Loucy (cell line): ENCODE results near the gene PARP3.
"Not testable (repeated sequence)": the region's sequence is repeated elsewhere in the genome, so short reads cannot be mapped to it uniquely, and the experiment has no call there.

Experiments used
- H2AFZ ChIP-seq: fragments of 200-600 bp; sonication (generic); 2 replicates; pipeline ENCODE4 v1.6.0; 2016; ENCODE audit warnings: antibody characterized with exemption, mild to moderate bottlenecking, low read length, moderate library complexity
- H3F3A ChIP-seq: fragments of 200-600 bp; 2 replicates; pipeline ENCODE4 v1.6.0; 2016; ENCODE audit warnings: antibody characterized with exemption, low read depth, mild to moderate bottlenecking
- H3K27me3 ChIP-seq: fragments of 200-600 bp; sonication (generic); 2 replicates; pipeline ENCODE4 v1.6.1; 2014; ENCODE audit warnings: low read length, mild to moderate bottlenecking; ENCODE audit not compliant: insufficient read depth, poor library complexity, severe bottlenecking
- H3K36me3 ChIP-seq: fragments of 200-600 bp; sonication (generic); 2 replicates; pipeline ENCODE4 v1.6.1; 2016; ENCODE audit warnings: low read length; ENCODE audit not compliant: insufficient read depth
- H3K4me1 ChIP-seq: fragments of 200-600 bp; sonication (generic); 2 replicates; pipeline ENCODE4 v1.5.1; 2014; ENCODE audit warnings: low read length, mild to moderate bottlenecking; ENCODE audit not compliant: insufficient read depth, poor library complexity, severe bottlenecking
- H3K4me2 ChIP-seq: fragments of 200-600 bp; sonication (generic); 2 replicates; pipeline ENCODE4 v1.6.0; 2014; ENCODE audit warnings: antibody characterized with exemption, low read length, low read depth, mild to moderate bottlenecking; ENCODE audit not compliant: poor library complexity, severe bottlenecking
- H3K4me3 ChIP-seq: fragments of 200-600 bp; sonication (generic); 2 replicates; pipeline ENCODE4 v1.5.1; 2014; ENCODE audit warnings: low read length, mild to moderate bottlenecking, mixed read lengths; ENCODE audit not compliant: poor library complexity, severe bottlenecking
- H3K79me2 ChIP-seq: fragments of 200-600 bp; sonication (generic); 2 replicates; pipeline ENCODE4 v1.6.1; 2014; ENCODE audit warnings: low read length; ENCODE audit not compliant: insufficient read depth
- H3K9ac ChIP-seq: fragments of 200-600 bp; sonication (generic); 2 replicates; pipeline ENCODE4 v1.6.0; 2014; ENCODE audit warnings: mild to moderate bottlenecking, low read depth, low read length, moderate library complexity; ENCODE audit not compliant: poor library complexity, severe bottlenecking
- H3K9me2 ChIP-seq: fragments of 200-600 bp; sonication (generic); replicated peaks from 2 replicates; pipeline ENCODE4 v1.6.1; 2016; ENCODE audit warnings: low read depth, low read length, mixed read lengths
- H3K9me3 ChIP-seq: fragments of 200-600 bp; sonication (generic); 2 replicates; pipeline ENCODE4 v1.6.1; 2014; ENCODE audit warnings: mild to moderate bottlenecking, antibody characterized with exemption, low read length, low read depth; ENCODE audit not compliant: insufficient read depth
- H4K20me1 ChIP-seq: fragments of 200-600 bp; sonication (generic); 2 replicates; pipeline ENCODE4 v1.6.0; 2014; ENCODE audit warnings: antibody characterized with exemption, low read length, mild to moderate bottlenecking; ENCODE audit not compliant: insufficient read depth, poor library complexity, severe bottlenecking
- EZH2phosphoT487 ChIP-seq: fragments of 200-600 bp; IDR thresholded peaks from 2 replicates; pipeline ENCODE4 v1.6.1; 2018; ENCODE audit warnings: antibody characterized with exemption, mild to moderate bottlenecking, moderate library complexity, borderline replicate concordance
- TF ChIP-seq, protein P1 (sequence below): fragments of 200-600 bp; sonication (generic); conservative IDR thresholded peaks from 2 replicates; pipeline ENCODE4 v1.5.1; 2014; ENCODE audit warnings: mild to moderate bottlenecking, antibody characterized with exemption, low read length

The PARP3 gene

GRCh38 chr3:51992017-51992682 is 50.0 kb downstream of the PARP3 start:
- TF ChIP-seq EZH2phosphoT487, result no peak
- TF ChIP-seq, protein P1, sequence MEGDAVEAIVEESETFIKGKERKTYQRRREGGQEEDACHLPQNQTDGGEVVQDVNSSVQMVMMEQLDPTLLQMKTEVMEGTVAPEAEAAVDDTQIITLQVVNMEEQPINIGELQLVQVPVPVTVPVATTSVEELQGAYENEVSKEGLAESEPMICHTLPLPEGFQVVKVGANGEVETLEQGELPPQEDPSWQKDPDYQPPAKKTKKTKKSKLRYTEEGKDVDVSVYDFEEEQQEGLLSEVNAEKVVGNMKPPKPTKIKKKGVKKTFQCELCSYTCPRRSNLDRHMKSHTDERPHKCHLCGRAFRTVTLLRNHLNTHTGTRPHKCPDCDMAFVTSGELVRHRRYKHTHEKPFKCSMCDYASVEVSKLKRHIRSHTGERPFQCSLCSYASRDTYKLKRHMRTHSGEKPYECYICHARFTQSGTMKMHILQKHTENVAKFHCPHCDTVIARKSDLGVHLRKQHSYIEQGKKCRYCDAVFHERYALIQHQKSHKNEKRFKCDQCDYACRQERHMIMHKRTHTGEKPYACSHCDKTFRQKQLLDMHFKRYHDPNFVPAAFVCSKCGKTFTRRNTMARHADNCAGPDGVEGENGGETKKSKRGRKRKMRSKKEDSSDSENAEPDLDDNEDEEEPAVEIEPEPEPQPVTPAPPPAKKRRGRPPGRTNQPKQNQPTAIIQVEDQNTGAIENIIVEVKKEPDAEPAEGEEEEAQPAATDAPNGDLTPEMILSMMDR, result no peak
- Histone ChIP-seq H3K9me2 (no peaks in the 10 kb centered on the region), H3K27me3 (peaks cover 10% of the 10 kb centered on the region), H2AFZ (no peak overlapping the region), H3K79me2 (peaks cover 46% of the 10 kb centered on the region), H3K4me1 (peaks cover 28% of the 10 kb centered on the region), H3K4me3 (peak overlapping the region; percentile 45), H3K9me3 (no peaks in the 10 kb centered on the region), H3F3A (no peaks in the 10 kb centered on the region), H3K9ac (peak overlapping the region; percentile 99), H3K36me3 (peaks cover 28% of the 10 kb centered on the region; the same call in 1 of the 2 replicates), H4K20me1 (peaks cover 43% of the 10 kb centered on the region), H3K4me2 (peak overlapping the region; percentile 100)

DNA sequence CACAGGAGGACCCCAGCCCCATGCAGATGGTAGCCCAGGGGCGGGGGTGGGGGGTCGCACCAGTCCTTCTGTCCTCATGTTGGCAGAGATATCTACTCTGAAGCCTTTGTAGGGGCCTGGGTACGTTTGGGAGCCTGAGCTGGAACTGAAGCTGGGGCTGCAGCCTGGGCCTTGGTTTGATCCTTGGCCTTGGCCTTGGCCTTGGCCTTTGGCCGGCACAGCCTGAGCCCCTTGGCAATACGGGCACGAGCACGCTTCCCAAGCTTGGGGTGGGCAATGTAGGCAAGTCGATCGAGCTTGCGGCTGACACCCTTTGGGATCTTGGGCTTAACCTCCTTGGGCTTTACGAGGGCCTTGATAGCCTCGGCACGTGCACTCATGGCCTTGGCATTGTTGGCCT is 51.5 kb downstream of the PARP3 start:
- peaks cover 10% of the 10 kb centered on the region for H3K27me3 ChIP-seq
- peak overlapping the region; percentile 100 for H3K4me2 ChIP-seq
- H3K36me3 ChIP-seq, result peaks cover 28% of the 10 kb centered on the region; the same call in 1 of the 2 replicates
- peak overlapping the region; percentile 98 for H3K4me3 ChIP-seq
- H3K9ac ChIP-seq, result peak overlapping the region; percentile 99
- H3K4me1 ChIP-seq, result peaks cover 28% of the 10 kb centered on the region
- not testable (repeated sequence) for H2AFZ ChIP-seq, H3K9me3 ChIP-seq, H3F3A ChIP-seq, H3K9me2 ChIP-seq
- H3K79me2 ChIP-seq, result peaks cover 46% of the 10 kb centered on the region
- peaks cover 43% of the 10 kb centered on the region for H4K20me1 ChIP-seq

DNA sequence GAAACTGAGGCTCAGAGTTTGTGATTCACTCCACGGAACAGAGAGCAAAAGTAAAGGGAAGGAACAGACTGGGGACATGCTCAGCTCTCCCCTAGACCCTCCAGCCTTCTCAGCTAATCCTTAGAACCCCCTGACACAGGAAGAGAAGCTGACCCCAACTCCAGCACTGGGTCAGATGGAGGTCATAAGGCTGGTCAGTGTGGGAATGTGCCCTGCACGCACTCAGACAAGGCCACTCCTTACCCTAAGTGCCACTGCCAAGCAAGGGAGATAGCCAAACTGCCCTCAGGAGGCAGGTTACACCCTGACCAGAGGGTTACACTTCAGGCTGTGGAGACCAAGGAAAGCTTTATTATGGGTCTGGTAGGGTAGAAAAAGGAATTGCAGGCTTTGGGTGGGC is 52.4 kb downstream of the PARP3 start:
- no peaks in the 10 kb centered on the region for H3K9me3 ChIP-seq
- H2AFZ ChIP-seq, result no peak overlapping the region
- peak overlapping the region; percentile 98 for H3K4me3 ChIP-seq
- H3K36me3 ChIP-seq, result peaks cover 28% of the 10 kb centered on the region; the same call in 1 of the 2 replicates
- H3K4me2 ChIP-seq, result peak overlapping the region; percentile 100
- H3K9me2 ChIP-seq, result no peaks in the 10 kb centered on the region
- peaks cover 10% of the 10 kb centered on the region for H3K27me3 ChIP-seq
- TF ChIP-seq, protein P1, result no peak
- TF ChIP-seq EZH2phosphoT487, result no peak
- peaks cover 43% of the 10 kb centered on the region for H4K20me1 ChIP-seq
- H3K79me2 ChIP-seq, result peaks cover 46% of the 10 kb centered on the region
- H3K9ac ChIP-seq, result peak overlapping the region; percentile 99
- peaks cover 28% of the 10 kb centered on the region for H3K4me1 ChIP-seq
- no peaks in the 10 kb centered on the region for H3F3A ChIP-seq
